Ovary (tissue), 9 donors: ENCODE data around the gene CYB5R4. TPM values are rescaled to one million over a fixed set of nuclear protein-coding genes. Genes with fewer than 3 reads are reported as not detected.

Experiments
- DNase-seq, 5 donors: peaks; one replicate each; pipeline ENCODE4 v3.0.0-alpha.2; 2019 to 2020
- H3K27ac ChIP-seq, 2 donors: fragments of 200-600 bp; one replicate each; pipeline versions ENCODE4 v1.5.1 to v1.8.0; 2019 to 2022
- H3K27me3 ChIP-seq: fragments of 200-600 bp; one replicate; pipeline ENCODE4 v1.8.0; 2022
- H3K36me3 ChIP-seq: fragments of 200-600 bp; sonication (generic); one replicate; pipeline ENCODE4 v1.5.1; 2019
- H3K4me1 ChIP-seq: one replicate; pipeline ENCODE4 v1.8.1; 2013; ENCODE audit warnings: mild to moderate bottlenecking, moderate library complexity; ENCODE audit not compliant: insufficient read depth
- H3K4me3 ChIP-seq: fragments of 200-600 bp; sonication (generic); one replicate; pipeline ENCODE4 v1.5.1; 2017
- H3K9me3 ChIP-seq, 2 donors: fragments of 200-600 bp in 1 of 2; sonication (generic) in 1 of 2; one replicate each; pipeline versions ENCODE4 v1.5.1 to v1.8.1; 2013 to 2019; ENCODE audit warnings: mild to moderate bottlenecking in 1 of 2, moderate library complexity in 1 of 2
- CTCF ChIP-seq, 3 donors: fragments of 450-650 bp in 2 of 3; fragments of 200-600 bp in 1 of 3; IDR thresholded peaks; one replicate each; pipeline versions ENCODE4 v1.5.1 to v1.8.0; 2016 to 2022; ENCODE audit warnings: antibody characterized with exemption in 3 of 3, mild to moderate bottlenecking in 1 of 3
- EP300 ChIP-seq: sonication (generic); formaldehyde crosslinking; IDR thresholded peaks from one replicate; pipeline ENCODE4 v1.6.1; 2017; ENCODE audit warnings: antibody characterized with exemption
- POLR2A ChIP-seq: fragments of 450-650 bp; IDR thresholded peaks from one replicate; pipeline ENCODE4 v1.6.1; 2017; ENCODE audit warnings: antibody characterized with exemption, mild to moderate bottlenecking, moderate library complexity
- WGBS, 3 donors: extraction: QIAGEN DNeasy Blood & Tissue Kit in 1 of 3; methylation state at CpG; one replicate each; pipeline versions ENCODE4 v1.1.5 to v1.1.7; 2013 to 2017; 5-methylcytosine and 5-hydroxymethylcytosine counted together
- intact Hi-C, 4 donors: fragments of 100-400 bp; cut with DNase I; formaldehyde crosslinking; loops; one replicate each; pipeline versions ENCODE4 v1.11.0 to v1.15.1; 2022 to 2023
- polyA plus RNA-seq, 2 donors: library from polyadenylated mRNA; stranded (reverse); fragments of 200-250 nt in 1 of 2; fragments of 350-450 nt in 1 of 2; fragmentation: Illumina TruSeq in 1 of 2; extraction: RNeasy Lipid Tissue Mini Kit (QIAGEN cat#74804) in 1 of 2; gene quantifications; one replicate each; pipeline ENCODE4 v1.2.3, GENCODE V29; 2013 to 2014
- total RNA-seq, 7 donors: library from RNA; depleted of rRNA in 2 of 7; stranded (reverse); fragments of >200 nt in 2 of 7; fragmentation: NEBNext Ultra II Directional in 3 of 7; extraction: Animal tissue kit (Norgen Biotek cat#: 25700) in 3 of 7; gene quantifications; one replicate each; pipeline versions ENCODE4 v1.1.0 to v1.2.4, GENCODE V29; 2016 to 2023
- donor health status: DM: no; HTN: no; CAD: no; lungs with moderate emphysema.
- donor health status: DM: no; HTN: no; CAD: no.
- donor health status: Bipolar disorder and iron deficiency.
- donor health status: DM: yes; HTN: yes; CAD: no.
- donor health status: DM: no; HTN: no; CAD: no.
- donor health status: DM: yes; HTN: yes; CAD: no.

CYB5R4 gene
- total and polyA plus RNA-seq, 9 donors, result 2.0 to 12.2 (median 8.9) TPM

DNA sequence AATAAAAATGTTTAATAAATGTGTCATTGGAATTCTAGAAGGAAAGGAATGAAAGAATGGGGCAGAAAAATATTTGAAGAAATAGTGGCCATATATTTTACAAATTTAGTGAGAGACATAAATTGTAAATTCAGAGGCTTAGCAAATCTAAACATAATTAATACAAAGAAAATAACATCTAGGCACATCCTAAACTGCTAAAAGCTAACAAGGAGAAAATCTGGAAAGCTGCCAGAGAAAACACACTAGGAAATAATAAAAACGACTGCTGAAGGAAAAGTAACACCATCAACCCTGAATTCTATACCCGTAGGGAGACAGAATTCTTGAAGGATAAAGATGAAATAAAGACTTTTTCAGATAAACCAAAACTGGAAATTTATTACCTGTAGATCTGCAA lies 23.8 kb downstream of the CYB5R4 start:
- H3K4me3 ChIP-seq, result no peak overlapping the region

GRCh38 chr6:83884523-83884922 lies 25.0 kb downstream of the CYB5R4 start:
- TF ChIP-seq EP300, result no peak
- TF ChIP-seq POLR2A, result no peak
- TF ChIP-seq CTCF (IDR thresholded peaks at IDR 0.05), result peak in 2 of 3 donors; percentile 29 to 55
- WGBS, 3 donors, result 6 to 7% (median 6%) methylated on average over 4 of the region's 4 CpGs

More for the DNA sequence above, 23.8 kb downstream of the CYB5R4 start:
- intact Hi-C loops, result loop anchor here in 1 of 4 donors (10.0 kb wide), 1 partner anchor 342 kb away; the partner anchor contains the start of gene CEP162
- H3K36me3 ChIP-seq, result no peaks in the 10 kb centered on the region
- 15 to 20% (median 17%) methylated on average over 2 of the region's 2 CpGs for WGBS, 3 donors
- H3K4me1 ChIP-seq, result no peaks in the 10 kb centered on the region
- no peak overlapping the region for H3K27ac ChIP-seq
- H3K27me3 ChIP-seq, result no peaks in the 10 kb centered on the region
- no peaks in the 10 kb centered on the region for H3K9me3 ChIP-seq
- TF ChIP-seq EP300 (no peak), POLR2A (no peak), CTCF (IDR thresholded peaks at IDR 0.05) (no peak)
- DNase-seq, result no peak

DNA sequence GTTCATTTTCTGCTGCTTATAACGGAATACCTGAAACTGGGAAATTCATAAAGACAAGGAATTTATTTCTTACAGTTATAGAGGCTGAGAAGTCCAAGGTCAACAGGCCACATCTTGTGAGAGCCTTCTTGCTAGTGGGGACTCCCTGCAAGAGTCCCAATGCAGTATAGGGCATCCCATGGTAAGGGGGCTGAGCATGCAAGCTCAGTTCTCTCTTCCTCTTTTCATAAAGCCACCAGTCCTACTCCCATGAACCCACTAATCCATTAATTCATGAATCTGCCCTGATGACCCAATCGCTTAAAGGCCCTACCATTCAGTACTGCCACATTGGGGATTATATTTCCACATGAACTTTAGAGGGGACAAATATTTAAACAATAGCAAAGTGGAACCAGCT lies 26.5 kb downstream of the CYB5R4 start:
- 93 to 100% (median 99%) methylated on average over 2 of the region's 2 CpGs for WGBS, 3 donors
- TF ChIP-seq EP300 (no peak), CTCF (IDR thresholded peaks at IDR 0.05) (no peak), POLR2A (no peak)
- Histone ChIP-seq H3K36me3 (no peaks in the 10 kb centered on the region), H3K4me1 (no peaks in the 10 kb centered on the region), H3K27ac (no peak overlapping the region), H3K9me3 (no peaks in the 10 kb centered on the region), H3K27me3 (no peaks in the 10 kb centered on the region), H3K4me3 (no peak overlapping the region)
- no peak for DNase-seq
- intact Hi-C loops, result loop anchor here in 1 of 4 donors (10.0 kb wide), 1 partner anchor 339 kb away; the partner anchor contains the start of gene CEP162

More at GRCh38 chr6:83884523-83884922, 25.0 kb downstream of the CYB5R4 start:
- H3K9me3 ChIP-seq, result no peaks in the 10 kb centered on the region
- no peaks in the 10 kb centered on the region for H3K4me1 ChIP-seq
- no peaks in the 10 kb centered on the region for H3K27me3 ChIP-seq
- H3K36me3 ChIP-seq, result no peaks in the 10 kb centered on the region
- DNase-seq, result no peak
- no peak overlapping the region for H3K27ac ChIP-seq
- intact Hi-C loops, result loop anchor here in 1 of 4 donors (10.0 kb wide), 1 partner anchor 340 kb away; the partner anchor contains the start of gene CEP162
- H3K4me3 ChIP-seq, result no peak overlapping the region

DNA sequence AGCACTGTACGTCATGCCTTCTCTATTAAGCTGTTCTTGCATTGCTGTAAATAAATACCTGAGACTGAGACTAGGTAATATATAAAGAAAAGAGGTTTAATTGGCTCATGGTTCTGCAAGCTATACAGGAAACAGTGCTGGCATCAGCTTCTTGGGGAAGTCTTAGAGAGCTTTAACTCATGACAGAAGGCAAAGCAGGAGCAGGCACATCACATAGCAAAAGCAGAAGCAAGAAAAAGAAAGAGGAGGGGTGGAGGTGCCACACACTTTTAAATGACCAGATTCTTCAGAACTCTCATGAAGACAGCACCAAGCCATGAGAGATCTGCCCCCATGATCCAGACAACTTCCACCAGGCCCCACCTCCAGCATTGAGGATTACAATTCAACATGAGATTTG lies 30.1 kb downstream of the CYB5R4 start:
- no peaks in the 10 kb centered on the region for H3K9me3 ChIP-seq
- intact Hi-C loops, result loop anchor here in 2 of 4 donors (10.0 kb wide), 1 partner anchor 335 kb away; the partner anchor contains the start of gene CEP162 (in 2 of the 2)

DNA sequence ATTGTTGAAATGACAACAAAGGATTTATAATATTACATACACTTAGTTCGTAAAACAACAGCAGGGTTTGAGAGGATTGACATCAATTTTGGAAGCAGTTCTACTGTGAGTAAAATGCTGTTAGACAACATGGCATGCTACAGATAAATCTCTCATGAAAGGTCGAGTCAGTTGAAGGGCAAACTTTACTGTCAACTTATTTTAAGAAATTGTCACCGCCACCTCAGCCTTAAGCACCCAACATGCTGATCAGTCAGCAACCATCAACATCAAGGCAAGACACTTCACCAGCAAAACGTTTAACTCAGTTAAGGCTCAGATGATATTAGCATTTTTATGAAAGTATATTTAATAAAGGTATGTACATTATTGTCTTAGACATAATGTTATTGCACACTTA lies 31.0 kb downstream of the CYB5R4 start:
- no peaks in the 10 kb centered on the region for H3K9me3 ChIP-seq
- no peak overlapping the region for H3K27ac ChIP-seq
- TF ChIP-seq POLR2A, result no peak
- TF ChIP-seq EP300, result no peak
- no peak for TF ChIP-seq CTCF (IDR thresholded peaks at IDR 0.05)
- H3K27me3 ChIP-seq, result no peaks in the 10 kb centered on the region
- DNase-seq, result no peak
- no peak overlapping the region for H3K4me3 ChIP-seq
- intact Hi-C loops, result loop anchor here in 1 of 4 donors (10.0 kb wide), 1 partner anchor 334 kb away; the partner anchor contains the start of gene CEP162
- 91 to 96% (median 92%) methylated on average over 4 of the region's 4 CpGs for WGBS, 3 donors
- no peaks in the 10 kb centered on the region for H3K36me3 ChIP-seq
- no peaks in the 10 kb centered on the region for H3K4me1 ChIP-seq

More for the DNA sequence above, 30.1 kb downstream of the CYB5R4 start:
- no peak for DNase-seq
- 97 to 99% (median 98%) methylated on average over 1 of the region's 1 CpG for whole genome bisulfite sequencing, 3 donors
- Histone ChIP-seq H3K4me1 (no peaks in the 10 kb centered on the region), H3K4me3 (no peak overlapping the region), H3K36me3 (no peaks in the 10 kb centered on the region), H3K27ac (no peak overlapping the region), H3K27me3 (no peaks in the 10 kb centered on the region)
- no peak for TF ChIP-seq EP300
